Ishikawa (cell line): ENCODE measurements around the gene PER1.

Source experiments
- CEBPB ChIP-seq: IDR thresholded peaks from 2 replicates; pipeline ENCODE4 v1.6.1; 2012
- CREB1 ChIP-seq: IDR thresholded peaks from 2 replicates; pipeline ENCODE4 v1.6.1; 2012; ENCODE audit warnings: low read depth
- EGR1 ChIP-seq: IDR thresholded peaks from 2 replicates; pipeline ENCODE4 v1.6.1; 2012
- EP300 ChIP-seq: IDR thresholded peaks from 2 replicates; pipeline ENCODE4 v1.6.1; 2012; ENCODE audit warnings: borderline replicate concordance
- FOXM1 ChIP-seq: IDR thresholded peaks from 2 replicates; pipeline ENCODE4 v1.6.1; 2012; ENCODE audit warnings: low read depth, borderline replicate concordance
- MAX ChIP-seq: IDR thresholded peaks from 2 replicates; pipeline ENCODE4 v1.6.1; 2012
- NFIC ChIP-seq: IDR thresholded peaks from 2 replicates; pipeline ENCODE4 v1.6.1; 2012
- RAD21 ChIP-seq: IDR thresholded peaks from 2 replicates; pipeline ENCODE4 v1.6.1; 2012; ENCODE audit warnings: low read depth
- REST ChIP-seq: IDR thresholded peaks from 2 replicates; pipeline ENCODE4 v1.6.1; 2012; ENCODE audit warnings: low read depth, mild to moderate bottlenecking
- TAF1 ChIP-seq: IDR thresholded peaks from 2 replicates; pipeline ENCODE4 v1.6.1; 2012; ENCODE audit warnings: low read depth, mild to moderate bottlenecking
- TCF12 ChIP-seq: IDR thresholded peaks from 2 replicates; pipeline ENCODE4 v1.6.1; 2012; ENCODE audit warnings: low read depth
- TEAD4 ChIP-seq: IDR thresholded peaks from 2 replicates; pipeline ENCODE4 v1.6.1; 2012
- USF1 ChIP-seq: IDR thresholded peaks from 2 replicates; pipeline ENCODE4 v1.6.1; 2012
- YY1 ChIP-seq: IDR thresholded peaks from 2 replicates; pipeline ENCODE4 v1.6.1; 2012; ENCODE audit warnings: low read depth
- ZBTB7A ChIP-seq: IDR thresholded peaks from 2 replicates; pipeline ENCODE4 v1.6.1; 2012; ENCODE audit warnings: low read depth

Gene PER1

GRCh38 chr17:8108972-8109660, 43.1 kb downstream of the PER1 start:
- TF ChIP-seq USF1 = no peak
- peak; percentile 90 for TF ChIP-seq EGR1
- no peak for TF ChIP-seq TAF1
- no peak for TF ChIP-seq TEAD4
- no peak for TF ChIP-seq TCF12
- no peak for TF ChIP-seq CEBPB

- no peak for TF ChIP-seq TEAD4
- no peak for TF ChIP-seq MAX
- TF ChIP-seq CEBPB = no peak
- no peak for TF ChIP-seq RAD21
- no peak for TF ChIP-seq CREB1
- TF ChIP-seq TCF12 = no peak
- TF ChIP-seq NFIC = no peak
- TF ChIP-seq REST = no peak
- TF ChIP-seq USF1 = no peak
- TF ChIP-seq TAF1 = no peak
- no peak for TF ChIP-seq YY1
- no peak for TF ChIP-seq ZBTB7A
- TF ChIP-seq EP300 = no peak
- TF ChIP-seq FOXM1 = no peak
- no peak for TF ChIP-seq EGR1
Observed at GRCh38 chr17:8105957-8106398, 46.2 kb downstream of the PER1 start.

GRCh38 chr17:8104911-8105310, 47.3 kb downstream of the PER1 start:
- TF ChIP-seq MAX (no peak), USF1 (no peak), EGR1 (no peak), RAD21 (no peak)

GRCh38 chr17:8103549-8103948, 48.7 kb downstream of the PER1 start:
- TF ChIP-seq TCF12 (no peak), RAD21 (no peak), CEBPB (no peak), TAF1 (no peak), MAX (no peak), NFIC (no peak), CREB1 (no peak), FOXM1 (no peak), EP300 (no peak), YY1 (no peak), REST (no peak), ZBTB7A (no peak), TEAD4 (no peak), EGR1 (no peak), USF1 (no peak)

- no peak for TF ChIP-seq CREB1
- no peak for TF ChIP-seq YY1
- no peak for TF ChIP-seq REST
- TF ChIP-seq RAD21 = no peak
- no peak for TF ChIP-seq FOXM1
- TF ChIP-seq EGR1 = no peak
- no peak for TF ChIP-seq MAX
- TF ChIP-seq TAF1 = no peak
- no peak for TF ChIP-seq TEAD4
- TF ChIP-seq ZBTB7A = no peak
- no peak for TF ChIP-seq TCF12
- TF ChIP-seq USF1 = no peak
- TF ChIP-seq EP300 = no peak
- TF ChIP-seq CEBPB = no peak
- TF ChIP-seq NFIC = no peak
Observed at GRCh38 chr17:8101721-8102120, 50.5 kb downstream of the PER1 start.
